HFFc6 (cell line): Measurements from ENCODE around the gene HCN2. TPM values are rescaled to one million over a fixed set of nuclear protein-coding genes. Genes with fewer than 3 reads are reported as not detected.

Experiments
- DNase-seq: peaks from one replicate; pipeline ENCODE4 v3.0.0-alpha.2; 2018
- H3K27ac Mint-ChIP-seq: 2 replicates; pipeline ENCODE4 v1.8.0; 2020; ENCODE audit warnings: mild to moderate bottlenecking, mixed read lengths
- H3K27me3 Mint-ChIP-seq: 2 replicates; pipeline ENCODE4 v1.8.0; 2021; ENCODE audit warnings: mild to moderate bottlenecking, moderate library complexity, mixed read lengths; ENCODE audit not compliant: insufficient read depth
- H3K36me3 Mint-ChIP-seq: 2 replicates; pipeline ENCODE4 v1.8.0; 2021; ENCODE audit warnings: low read depth, mixed read lengths
- H3K4me1 Mint-ChIP-seq: 2 replicates; pipeline ENCODE4 v1.8.0; 2020; ENCODE audit warnings: low read depth, mixed read lengths
- H3K4me3 Mint-ChIP-seq: 2 replicates; pipeline ENCODE4 v1.8.0; 2020; ENCODE audit warnings: mild to moderate bottlenecking, moderate library complexity, mixed read lengths
- H3K9me3 Mint-ChIP-seq: 2 replicates; pipeline ENCODE4 v1.8.0; 2020; ENCODE audit warnings: mild to moderate bottlenecking, mixed read lengths
- CTCF ChIP-seq: fragments of 200-600 bp; sonication (generic); IDR thresholded peaks from 2 replicates; pipeline ENCODE4 v1.5.0; 2021; ENCODE audit warnings: antibody characterized with exemption, mild to moderate bottlenecking
- total RNA-seq, 6 experiments: library from RNA; stranded (reverse); fragmentation: NEBNext Ultra II Directional; extraction: Animal tissue kit (Norgen Biotek cat#: 25700); gene quantifications; 2 replicates in 1 of 6; 3 replicates in 5 of 6; pipeline ENCODE4 v1.2.3, GENCODE V29; 2021

The HCN2 gene
- total RNA-seq, 6 experiments from 2014 or later = 2.8 to 3.6 (median 3.1) TPM

GRCh38 chr19:585551-586110 lies 4.0 kb upstream of the HCN2 start:
- Mint-ChIP-seq H3K27me3 (peaks cover 9% of the 10 kb centered on the region), H3K27ac (no peak overlapping the region), H3K36me3 (0 out of 2 replicates have a peak, but pooled peaks cover 5% of the 10 kb centered on the region), H3K4me1 (peaks cover 26% of the 10 kb centered on the region), H3K4me3 (no peak overlapping the region), H3K9me3 (no peaks in the 10 kb centered on the region)
- no peak for TF ChIP-seq CTCF
- no peak for DNase-seq

DNA sequence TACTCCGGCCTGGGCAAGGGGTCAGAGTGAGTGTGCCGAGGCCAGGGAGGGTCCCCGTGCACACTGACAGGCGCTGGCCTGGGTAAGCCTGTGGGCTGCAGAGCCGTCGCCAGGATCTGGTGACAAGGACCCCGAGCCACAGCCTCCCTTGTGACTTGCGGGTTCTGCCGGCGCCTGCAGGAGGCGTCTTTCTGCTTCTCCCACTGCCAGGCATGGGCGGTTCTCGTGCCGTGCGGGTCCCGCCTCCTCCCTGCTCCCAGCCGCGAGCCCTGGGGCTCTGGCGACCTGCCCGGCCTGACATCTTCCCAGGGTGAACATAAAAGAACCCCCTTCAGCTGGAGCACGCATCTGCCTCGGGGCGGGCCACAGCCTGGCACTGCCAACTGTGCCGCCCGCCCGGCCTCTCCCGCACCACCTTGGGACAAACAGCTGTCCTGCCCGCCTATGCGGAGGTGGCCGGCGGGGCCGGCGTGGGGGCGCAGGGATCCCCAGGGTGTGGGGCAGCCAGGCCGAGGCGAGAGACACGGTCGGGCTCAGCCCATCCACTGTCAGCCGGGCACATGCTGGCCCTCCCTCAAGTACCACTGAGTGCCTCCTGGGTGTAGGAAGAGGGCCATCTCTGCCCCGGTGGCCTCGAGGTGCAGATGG lies 1.5 kb upstream of the HCN2 start:
- peak; percentile 88 for DNase-seq
- H3K9me3 Mint-ChIP-seq = no peaks in the 10 kb centered on the region
- H3K4me1 Mint-ChIP-seq = peaks cover 17% of the 10 kb centered on the region
- peak overlapping the region; percentile 52; the same call in 1 of the 2 replicates for H3K27ac Mint-ChIP-seq
- H3K4me3 Mint-ChIP-seq = no peak overlapping the region
- no peaks in the 10 kb centered on the region for H3K36me3 Mint-ChIP-seq
- H3K27me3 Mint-ChIP-seq = peaks cover 13% of the 10 kb centered on the region
- peak; percentile 81 for TF ChIP-seq CTCF

GRCh38 chr19:588741-589692 lies 664 bp upstream of the HCN2 start:
- no peak overlapping the region for H3K27ac Mint-ChIP-seq
- peaks cover 17% of the 10 kb centered on the region for H3K4me1 Mint-ChIP-seq
- no peaks in the 10 kb centered on the region for H3K36me3 Mint-ChIP-seq
- no peaks in the 10 kb centered on the region for H3K9me3 Mint-ChIP-seq
- no peak for DNase-seq
- no peak overlapping the region for H3K4me3 Mint-ChIP-seq
- H3K27me3 Mint-ChIP-seq = peaks cover 13% of the 10 kb centered on the region
- no peak for TF ChIP-seq CTCF

- Mint-ChIP-seq H3K4me1 (peaks cover 17% of the 10 kb centered on the region), H3K27me3 (peaks cover 14% of the 10 kb centered on the region), H3K9me3 (no peaks in the 10 kb centered on the region), H3K4me3 (no peak overlapping the region), H3K36me3 (no peaks in the 10 kb centered on the region), H3K27ac (no peak overlapping the region)
- no peak for TF ChIP-seq CTCF
- no peak for DNase-seq
These were observed 690 bp downstream of the HCN2 start for GRCh38 chr19:590396-590745.

GRCh38 chr19:590750-591098 lies 1.0 kb downstream of the HCN2 start:
- Mint-ChIP-seq H3K27me3 (peaks cover 14% of the 10 kb centered on the region), H3K36me3 (no peaks in the 10 kb centered on the region), H3K9me3 (no peaks in the 10 kb centered on the region), H3K4me3 (no peak overlapping the region), H3K4me1 (peaks cover 17% of the 10 kb centered on the region), H3K27ac (no peak overlapping the region)
- DNase-seq = no peak
- no peak for TF ChIP-seq CTCF
